ENCODE measurements around the gene SYNDIG1.

The SYNDIG1 gene

DNA sequence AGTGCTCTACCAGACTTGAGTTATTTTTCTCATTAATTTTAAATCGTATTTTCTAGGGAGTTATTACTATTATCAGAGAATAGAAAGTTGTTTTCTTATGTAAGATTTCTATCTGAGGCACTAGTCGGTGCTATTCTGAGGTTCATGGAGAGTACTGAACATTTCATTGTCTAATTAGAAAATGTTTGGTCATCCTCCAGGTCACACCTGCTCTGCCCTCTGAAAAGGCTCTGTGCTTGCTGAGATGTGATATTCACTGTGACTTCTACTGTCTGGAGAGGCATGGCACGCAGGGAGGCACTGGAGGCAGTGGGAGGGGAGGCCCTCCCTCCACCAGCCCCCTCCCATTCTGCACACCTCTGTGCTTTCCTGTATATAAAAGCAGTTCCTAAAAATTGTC is 3.0 kb downstream of the SYNDIG1 start:
- DNase-seq (ENCODE audit: low spot score) = no peak

DNA sequence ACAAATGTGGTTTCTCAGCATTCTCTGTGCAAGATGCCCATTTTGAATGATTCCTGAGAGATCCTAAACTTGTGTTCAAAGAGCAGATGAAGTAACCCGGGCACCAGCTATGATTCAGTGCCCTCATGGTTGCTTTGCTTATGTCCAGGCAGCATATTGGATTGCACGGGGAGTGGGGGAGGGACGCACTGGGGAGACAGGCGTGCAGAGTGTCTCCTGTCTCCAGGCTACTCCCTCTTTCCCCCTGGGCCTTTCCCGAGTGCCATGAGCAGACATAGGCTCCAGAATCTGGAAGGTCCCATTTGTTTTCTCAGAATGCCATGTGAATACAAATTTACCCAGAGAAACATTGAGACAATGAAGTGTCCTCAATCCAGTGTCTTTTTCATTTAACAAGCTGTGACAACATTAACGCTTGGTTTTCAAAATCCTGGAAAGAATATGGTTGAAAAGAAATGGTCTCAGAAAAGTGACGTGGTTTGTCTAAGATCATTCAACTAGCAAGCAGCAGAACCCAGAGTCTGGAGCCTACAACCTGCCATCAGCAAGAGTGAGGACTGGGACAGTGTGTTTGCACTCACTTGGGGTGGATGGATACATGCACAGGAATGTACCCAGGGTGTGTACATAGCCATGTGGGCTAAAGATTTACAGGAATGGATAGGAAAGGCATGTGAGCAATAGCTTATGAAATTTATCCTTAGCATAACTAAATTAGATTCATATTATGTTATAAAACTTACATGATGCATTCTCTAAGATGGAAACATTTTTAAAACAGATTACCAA is 4.2 kb downstream of the SYNDIG1 start:
- DNase-seq (ENCODE audit: low spot score) = no peak

DNA sequence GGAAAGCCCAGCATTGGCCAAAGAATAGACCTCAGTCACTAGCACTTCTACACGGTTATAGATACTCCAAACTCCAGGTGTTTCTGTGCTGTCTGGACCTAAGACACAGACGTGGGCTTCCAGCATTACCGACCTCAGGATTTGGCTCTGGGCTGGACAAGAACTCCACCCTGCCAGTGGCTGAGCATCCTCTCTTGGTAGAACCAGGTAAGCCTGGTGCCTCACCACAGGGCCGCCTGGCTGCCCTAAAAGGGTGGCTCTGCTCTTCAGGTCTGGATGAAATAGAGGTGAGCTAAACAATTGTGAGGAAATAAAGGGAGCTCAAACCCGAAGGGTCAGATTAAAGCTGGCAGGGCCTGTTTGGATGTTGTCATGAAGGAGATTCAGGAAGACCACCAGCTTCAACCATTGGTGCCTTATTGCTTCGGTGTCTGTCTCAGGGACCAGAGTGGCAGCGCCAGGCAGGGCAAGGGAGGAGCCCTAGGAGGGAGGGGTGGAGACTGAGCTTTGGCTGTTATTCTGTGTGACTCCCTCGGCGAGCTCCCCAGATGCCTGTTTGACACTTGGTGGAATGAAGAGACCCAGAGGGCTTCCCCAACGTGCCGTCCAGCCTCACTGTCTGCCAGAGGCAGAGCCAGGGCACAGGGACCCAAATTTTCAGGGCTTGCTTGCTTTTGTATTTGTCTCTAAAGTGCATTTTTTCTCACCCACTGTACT is 8.6 kb downstream of the SYNDIG1 start:
- DNase-seq (ENCODE audit: low spot score) = no peak

DNA sequence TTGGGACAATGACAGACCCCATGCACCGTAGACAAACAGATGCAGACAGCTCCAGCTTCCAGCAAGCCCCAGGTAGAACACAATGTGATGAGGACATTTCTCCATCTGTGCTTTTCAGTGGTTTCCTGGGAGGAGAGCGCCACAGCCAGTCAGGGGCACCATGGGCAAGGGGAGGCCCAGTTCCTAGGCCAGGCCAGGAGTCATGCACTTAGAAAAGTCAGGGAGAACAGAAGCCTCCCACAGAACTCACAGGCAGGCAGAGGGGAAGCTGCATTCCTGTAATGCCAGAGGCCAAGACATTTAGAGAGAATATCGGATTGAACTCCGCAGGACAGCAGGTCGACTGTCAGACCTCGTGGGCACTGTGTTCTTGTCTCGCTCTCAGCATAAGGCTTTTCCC is 9.2 kb downstream of the SYNDIG1 start:
- DNase-seq (ENCODE audit: low spot score) = no peak

DNA sequence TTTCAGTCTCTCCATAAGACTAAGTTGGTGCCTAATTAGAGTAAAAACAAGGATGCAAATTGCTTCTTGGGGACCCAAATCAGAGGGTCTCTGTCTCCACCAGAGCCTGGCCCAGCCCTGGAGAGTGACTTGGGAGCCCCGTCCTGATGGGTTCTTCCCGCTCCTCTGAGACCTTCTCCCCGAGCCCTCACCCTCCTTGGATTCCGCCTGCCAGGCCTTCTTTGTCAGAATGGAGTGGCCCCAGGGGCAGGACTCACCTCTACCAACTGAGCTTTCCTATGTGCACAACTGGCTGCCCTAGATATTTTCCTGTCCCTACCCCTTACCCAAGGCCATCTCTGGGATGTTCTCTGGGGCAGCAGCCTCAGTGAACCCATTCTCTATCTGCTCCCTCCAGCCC is 9.7 kb downstream of the SYNDIG1 start:
- DNase-seq (ENCODE audit: low spot score) = no peak

DNA sequence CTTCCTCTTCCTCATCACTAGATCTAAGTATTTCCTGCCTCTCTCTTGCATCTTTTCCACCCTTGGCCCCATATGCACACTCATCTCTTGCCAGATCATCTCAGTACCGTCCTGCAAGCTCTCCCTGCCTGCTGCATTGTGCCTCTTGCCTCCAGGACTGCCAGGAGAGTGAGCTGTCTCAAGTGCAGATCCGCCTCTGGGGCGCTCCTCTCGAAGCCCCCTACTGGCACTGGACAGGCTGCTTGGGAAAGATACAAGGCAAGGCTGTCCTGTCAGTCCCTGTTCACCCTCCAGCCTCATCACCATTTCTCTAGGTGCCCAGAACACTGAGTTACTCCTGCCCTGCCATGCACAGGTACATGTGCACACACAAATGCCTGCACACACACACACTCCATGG is 10.2 kb downstream of the SYNDIG1 start:
- DNase-seq (ENCODE audit: low spot score) = no peak

DNA sequence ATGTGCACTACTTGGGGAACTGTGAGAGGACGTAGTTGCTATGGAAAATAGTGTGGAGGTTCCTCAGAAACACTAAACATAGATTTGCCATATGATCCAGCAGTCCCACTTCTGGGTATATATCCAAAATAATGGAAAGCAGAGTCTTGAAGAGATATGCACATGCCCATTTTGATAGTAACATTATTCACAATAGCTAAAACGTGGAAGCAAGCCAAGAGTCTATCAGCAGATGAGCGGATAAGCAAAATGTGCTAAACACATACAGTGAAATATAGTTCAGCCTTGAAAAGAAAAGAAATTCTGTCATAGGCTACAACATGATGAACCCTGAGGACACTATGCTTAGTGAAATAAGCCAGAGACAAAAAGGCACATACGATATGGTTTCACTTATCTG is 11.1 kb downstream of the SYNDIG1 start:
- DNase-seq (ENCODE audit: low spot score) = no peak

DNA sequence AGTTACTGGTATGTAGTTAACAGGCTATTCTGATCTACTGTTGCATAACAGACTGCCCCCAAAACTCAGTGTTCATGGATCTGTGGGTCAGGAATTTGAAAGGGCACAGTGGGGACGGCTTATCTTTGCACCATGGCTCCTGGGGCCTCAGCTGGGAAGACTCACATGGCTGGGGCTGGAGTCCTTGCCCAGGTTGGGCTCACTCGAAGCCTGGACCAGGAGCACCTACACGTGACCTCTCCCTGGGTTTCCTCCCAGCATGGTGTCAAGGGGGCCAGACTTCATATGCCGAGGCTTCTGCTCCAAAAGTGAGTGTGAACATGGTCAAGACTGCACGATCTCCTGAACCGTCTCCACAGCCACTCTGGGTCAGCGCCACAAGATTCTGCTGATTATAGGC is 11.7 kb downstream of the SYNDIG1 start:
- DNase-seq (ENCODE audit: low spot score) = no peak

DNA sequence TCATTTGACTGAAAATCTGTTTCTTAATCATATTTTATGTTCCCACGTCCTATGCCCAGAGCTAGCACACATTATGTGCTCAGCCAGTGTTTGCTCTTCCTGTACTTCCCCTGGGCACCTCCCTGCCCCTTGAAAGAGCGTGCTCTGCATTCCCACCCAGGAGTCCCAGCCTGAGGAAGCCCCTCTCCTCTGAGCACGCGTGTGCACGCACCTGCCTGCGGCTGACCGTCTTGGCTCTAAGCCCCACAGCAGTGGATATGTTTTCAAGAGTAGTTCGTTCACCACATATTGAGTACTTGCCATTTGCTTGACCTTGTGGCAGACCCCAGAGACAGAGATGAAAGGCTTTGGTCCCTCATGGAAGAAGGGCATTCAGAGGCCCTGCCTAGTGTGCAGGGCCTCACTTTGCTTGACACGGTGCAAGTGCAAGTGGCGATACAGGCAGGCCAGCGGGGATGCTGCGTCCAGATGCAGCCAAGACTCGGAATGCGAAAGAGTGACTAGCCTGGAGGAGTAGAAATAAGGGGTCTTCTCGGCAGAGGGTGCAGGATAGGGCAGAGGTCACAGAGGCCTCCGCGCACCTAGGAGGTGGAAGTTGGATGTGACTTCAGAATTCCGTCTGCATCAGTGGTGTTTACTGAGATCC is 14.1 kb downstream of the SYNDIG1 start:
- no peak for DNase-seq (ENCODE audit: low spot score)

DNA sequence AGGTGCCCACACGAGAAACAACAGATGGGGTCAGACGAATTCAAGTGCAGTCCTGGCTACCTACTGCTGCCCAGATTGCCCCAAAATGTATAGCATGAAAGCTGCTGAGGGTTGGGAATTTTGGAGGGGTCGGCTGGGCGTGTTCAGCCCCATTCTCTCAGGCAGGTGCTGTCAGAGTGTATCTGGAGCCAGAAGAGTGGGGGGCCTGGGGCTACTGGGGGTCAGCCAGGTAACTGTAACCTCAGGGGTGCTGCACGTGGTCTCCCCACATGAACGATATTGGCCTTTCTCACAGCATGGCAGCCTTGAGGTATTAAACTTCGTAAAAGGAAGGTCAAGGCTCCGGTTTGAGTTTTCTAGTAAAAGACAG is 14.6 kb downstream of the SYNDIG1 start:
- no peak for DNase-seq (ENCODE audit: low spot score)

DNA sequence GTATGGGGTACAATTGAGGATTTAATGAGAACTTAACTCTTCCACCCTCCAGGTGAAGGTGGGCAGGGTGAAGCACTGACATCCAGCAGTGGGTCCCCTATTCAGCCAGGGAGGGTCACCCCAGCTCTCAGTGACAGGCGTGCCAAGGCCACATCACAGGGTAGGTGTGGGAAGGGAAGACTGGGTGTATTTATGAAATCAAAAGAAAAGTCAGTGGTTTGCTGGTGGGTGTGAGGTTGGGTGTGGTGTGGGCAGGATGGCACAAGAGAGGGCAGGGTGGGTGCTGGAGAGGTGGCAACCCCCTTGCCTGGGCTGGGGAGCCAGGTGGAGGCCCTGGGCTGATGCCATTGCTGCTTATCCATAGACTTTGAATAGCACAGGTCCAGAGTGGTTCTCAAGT is 16.6 kb downstream of the SYNDIG1 start:
- DNase-seq (ENCODE audit: low spot score) = no peak

DNA sequence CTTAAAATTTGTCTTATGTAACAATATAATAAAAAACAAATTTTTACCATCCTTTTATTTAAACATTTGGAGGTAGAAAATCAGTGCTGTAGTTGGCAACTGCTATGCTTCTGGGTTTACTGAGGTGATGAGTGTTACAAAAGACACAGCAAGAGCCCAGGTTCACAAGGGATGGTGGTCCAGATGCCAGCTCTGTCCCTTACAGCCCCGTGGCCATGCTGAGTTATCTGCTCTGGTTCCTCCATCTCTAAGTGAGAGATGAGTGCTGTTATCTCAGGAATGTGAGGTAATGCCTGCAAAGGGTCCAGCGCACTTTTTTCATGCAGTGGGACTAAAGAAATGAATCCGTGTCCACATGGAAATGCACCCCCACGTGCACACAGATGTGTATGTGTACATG is 17.8 kb downstream of the SYNDIG1 start:
- no peak for DNase-seq (ENCODE audit: low spot score)

DNA sequence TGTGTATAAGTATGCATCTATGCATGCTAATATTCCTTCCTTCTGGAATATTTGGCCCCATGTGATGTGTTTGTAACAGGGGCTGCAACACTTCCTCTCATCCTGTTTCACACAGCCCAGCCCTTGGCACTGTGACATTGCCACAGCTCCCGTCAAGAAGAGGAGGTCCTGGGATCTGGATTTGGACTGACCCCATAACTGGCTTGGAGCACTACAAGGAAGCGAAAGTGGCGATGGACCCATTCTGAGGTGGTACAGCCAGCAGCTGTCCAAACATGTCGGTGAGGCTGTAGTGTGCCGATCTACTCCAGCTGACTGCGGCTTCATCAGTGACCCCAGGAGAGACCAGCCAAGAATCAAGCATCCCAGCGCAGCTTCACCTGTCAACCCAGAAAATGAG is 18.2 kb downstream of the SYNDIG1 start:
- no peak for DNase-seq (ENCODE audit: low spot score)

DNA sequence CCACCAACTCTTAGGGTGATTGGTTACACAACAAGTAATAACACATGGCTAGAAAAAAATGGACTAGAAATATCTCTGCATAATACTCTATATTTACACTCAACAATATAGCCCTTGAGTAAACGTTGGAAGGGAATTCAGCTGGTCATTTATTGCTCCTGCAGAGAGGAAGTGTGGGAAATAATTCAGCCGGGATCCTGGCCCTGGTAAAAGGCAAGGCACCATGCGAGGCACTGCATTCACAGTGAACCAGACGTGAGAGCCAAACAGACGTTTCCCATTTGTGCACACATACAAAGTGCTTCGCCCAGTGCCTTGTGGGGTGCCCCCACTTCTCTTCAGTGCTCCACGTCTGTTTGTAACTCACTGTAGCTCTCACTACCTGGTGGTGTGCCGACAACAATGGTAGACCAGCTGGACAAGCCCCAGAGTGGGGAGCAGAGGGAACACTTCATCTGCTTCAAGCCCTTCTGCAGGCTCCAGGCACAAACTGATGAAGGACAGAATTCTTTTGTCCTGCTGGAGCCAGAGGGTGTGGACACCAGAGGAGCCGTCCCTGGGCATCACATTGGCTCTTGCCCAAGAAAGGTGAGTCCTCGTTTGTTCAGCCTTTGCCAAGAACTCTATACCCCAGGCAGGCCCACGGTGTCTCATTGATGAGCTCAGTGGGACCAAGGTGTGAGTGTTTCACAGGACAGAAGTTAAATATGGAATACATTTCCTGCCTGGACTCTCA is 18.8 kb downstream of the SYNDIG1 start:
- no peak for DNase-seq (ENCODE audit: low spot score)

DNA sequence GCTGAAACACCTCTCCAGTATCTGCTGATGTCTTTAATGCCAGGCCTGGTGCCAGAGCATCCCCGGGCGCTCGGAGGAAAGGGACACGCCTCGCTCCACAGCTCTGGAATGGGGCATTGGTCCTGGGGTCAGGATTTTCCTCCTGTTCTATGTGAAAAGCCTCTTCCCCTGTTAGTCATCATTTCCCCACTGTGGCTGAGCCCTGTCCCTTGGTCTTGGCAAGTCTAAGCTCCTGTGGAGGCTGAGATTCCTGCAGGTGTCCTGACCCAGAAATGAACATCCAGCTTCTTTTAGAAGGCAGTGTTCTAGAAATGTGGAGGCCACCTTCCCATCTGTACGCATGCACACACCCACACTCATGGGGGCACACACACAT is 19.4 kb downstream of the SYNDIG1 start:
- no peak for DNase-seq (ENCODE audit: low spot score)

DNA sequence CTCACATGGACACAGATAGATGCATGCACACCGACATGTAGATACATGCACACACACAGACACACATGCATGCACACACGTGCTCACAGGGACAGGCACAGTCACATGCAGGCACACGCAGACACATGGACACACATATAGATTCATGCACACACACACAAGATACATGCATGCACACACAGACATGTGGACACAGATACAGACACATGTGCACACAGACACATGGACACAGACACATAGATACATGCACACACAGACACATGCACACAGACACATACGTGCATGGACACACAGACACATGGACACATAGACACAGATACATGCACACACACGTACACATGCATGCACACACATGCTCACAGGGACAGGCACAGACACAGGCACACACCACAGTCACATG is 19.8 kb downstream of the SYNDIG1 start:
- DNase-seq (ENCODE audit: low spot score) = no peak

DNA sequence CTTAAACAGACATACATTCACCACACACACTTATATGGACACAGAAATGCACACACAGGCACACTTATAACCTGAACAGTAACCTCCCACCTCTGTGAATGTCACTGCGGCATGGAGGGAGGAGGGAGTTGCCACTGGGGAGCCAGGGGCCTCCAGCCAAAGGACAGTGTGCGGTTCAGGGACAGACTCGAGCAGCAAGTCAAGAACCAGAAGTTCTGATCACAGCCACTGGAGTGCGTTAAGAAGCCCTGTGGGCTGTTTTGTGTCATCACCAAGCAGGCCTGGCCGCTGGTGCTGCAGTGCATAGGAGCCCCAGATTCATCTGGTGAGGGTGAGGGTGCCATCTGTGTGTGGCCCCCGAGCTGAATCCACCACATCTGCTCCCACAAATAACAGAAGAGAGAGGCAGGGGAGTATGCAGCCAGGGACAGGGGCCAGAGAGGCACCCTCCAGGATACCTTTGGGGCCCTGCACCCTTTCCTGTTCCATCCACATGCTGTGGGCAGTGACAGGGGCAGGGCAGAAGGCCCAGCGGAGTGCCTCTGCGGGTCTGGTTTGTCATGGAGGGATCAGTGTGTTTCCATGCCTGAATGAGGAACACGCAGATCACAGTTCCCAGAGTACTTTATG is 20.3 kb downstream of the SYNDIG1 start:
- no peak for DNase-seq (ENCODE audit: low spot score)

DNA sequence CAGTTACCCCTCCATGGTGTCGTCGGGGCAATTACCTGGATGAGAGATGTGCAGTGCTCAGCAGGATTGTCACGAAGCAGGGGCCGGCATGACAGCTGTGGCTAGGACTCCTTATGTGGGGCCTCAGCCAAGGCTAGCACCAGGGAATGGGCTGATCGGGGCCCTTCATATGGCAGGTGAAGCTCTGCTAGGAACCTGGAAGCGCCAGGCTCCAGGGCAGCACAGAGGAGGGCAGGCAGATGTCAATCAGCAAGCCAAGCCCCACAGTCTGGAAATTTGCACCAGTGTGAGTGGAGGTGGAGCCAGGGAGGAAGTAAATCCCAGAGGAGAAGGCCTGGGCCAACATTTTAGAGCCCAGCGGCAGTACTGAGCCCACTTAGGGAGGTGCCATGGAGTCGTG is 21.2 kb downstream of the SYNDIG1 start:
- no peak for DNase-seq (ENCODE audit: low spot score)

DNA sequence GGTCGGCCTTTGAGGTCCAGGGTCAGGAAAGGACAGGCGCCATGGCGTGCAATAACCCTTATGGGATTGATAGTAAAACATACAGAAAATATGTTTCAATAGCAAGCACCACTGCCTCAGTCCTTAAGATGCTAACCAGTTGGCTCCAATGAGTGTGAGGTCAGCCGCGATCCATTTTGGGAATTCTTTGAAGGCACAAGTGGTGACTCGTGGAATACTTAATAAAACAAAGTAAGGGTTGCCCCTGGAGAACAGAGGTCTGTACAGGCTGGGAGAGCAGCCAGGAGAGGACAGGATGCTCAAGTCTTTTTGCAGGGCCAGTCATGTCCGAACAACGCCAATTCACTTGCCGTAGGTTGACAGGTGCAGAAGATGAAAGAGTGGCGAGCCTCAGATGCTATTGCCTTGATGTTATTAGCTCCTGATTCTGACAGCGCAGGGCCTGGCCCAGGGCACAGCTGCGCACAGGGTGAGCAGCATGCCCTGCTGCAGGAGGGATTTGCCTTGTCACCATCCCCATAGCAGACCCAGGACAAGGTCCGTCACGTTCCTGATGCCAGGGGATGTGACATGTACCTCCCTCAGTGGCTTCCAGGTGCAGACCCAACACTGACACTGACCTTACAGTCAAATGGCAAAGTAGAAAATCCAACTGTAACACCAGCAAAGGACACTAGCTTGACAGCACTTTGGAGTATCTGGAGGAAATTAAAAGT is 21.8 kb downstream of the SYNDIG1 start:
- DNase-seq (ENCODE audit: low spot score) = no peak

DNA sequence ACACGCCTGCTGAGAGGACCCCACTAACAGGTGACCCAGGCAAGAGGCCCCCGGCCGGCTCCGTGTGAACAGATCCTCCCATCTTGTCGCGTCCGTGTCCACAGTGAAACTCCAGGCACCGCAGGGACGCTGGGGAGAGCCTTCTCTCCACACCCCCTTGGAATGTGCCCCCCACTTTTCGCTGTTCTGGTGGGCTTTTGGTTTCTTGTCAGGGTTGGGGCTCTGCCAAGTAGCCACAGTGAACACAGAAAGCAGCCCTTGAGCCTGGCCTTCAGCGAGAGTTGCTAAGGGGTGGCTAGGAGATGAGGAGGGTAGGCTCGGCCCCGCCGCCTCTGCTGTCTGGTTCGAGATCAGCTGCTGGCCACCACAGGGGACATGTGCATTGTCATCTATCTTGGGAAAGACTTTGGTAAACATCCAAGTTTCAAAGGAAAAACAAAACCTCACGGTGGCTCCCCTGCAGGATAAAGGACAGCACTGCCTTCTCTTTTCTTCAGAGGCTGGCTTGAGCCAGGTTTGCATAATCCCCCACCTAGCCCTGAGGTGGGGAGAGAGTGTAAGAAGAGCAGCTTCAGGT is 22.7 kb downstream of the SYNDIG1 start:
- DNase-seq (ENCODE audit: low spot score) = no peak

DNA sequence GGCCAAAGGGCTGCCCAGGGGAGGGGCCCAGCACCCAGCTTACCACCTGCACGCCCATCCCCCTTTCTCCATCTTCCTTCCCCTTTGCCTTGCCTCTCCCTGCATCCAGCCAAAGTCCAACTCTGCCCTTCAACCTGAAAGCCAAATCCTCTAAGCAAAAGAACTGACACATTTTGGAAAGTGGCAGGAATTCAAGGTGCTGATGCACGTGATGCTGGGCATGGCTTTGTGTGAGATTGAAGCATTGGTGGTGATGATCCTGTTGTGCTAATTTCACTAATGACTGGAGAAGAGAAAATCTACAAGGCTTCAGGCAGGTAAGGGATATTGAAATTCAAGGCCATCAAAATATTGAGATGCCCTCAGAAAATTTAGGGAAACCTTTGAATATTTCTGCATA is 23.3 kb downstream of the SYNDIG1 start:
- DNase-seq (ENCODE audit: low spot score) = no peak

Data from GM03348 (cell line).